ENCODE results near the gene KIF25. TPM values are rescaled to one million over a fixed set of nuclear protein-coding genes. Genes with fewer than 3 reads are reported as not detected.

The KIF25 gene
- 1 to 10 TPM in 3 of 12 donors, under 1 TPM in 7, not detected in 2; 0.21 to 1.2 (median 0.75) TPM for polyA plus RNA-seq (ENCODE audit: insufficient read length in 12 of 12)
- long read RNA-seq, donor 1: 0 reads
- long read RNA-seq, donor 2: 0 reads
- long read RNA-seq, donor 3: 0 reads
- long read RNA-seq, donor 4: 0 reads
- long read RNA-seq, donor 5: 0 reads
- long read RNA-seq, donor 6: 0 reads
- long read RNA-seq, donor 7: 0 reads
- long read RNA-seq, donor 8: 0 reads
- long read RNA-seq, donor 9: 0 reads
- long read RNA-seq, donor 10: 0 reads
- long read RNA-seq, donor 11: 0 reads

- no peak for DNase-seq
These were observed at the start of gene KIF25 for GRCh38 chr6:167997642-167998041. Gene KIF25 (plus strand): TSS chr6:167997671. CDS start chr6:168029586, 31,915 bp downstream.

- DNase-seq: no peak
These were observed 49.8 kb upstream of the KIF25 start for GRCh38 chr6:167947716-167948115.

- DNase-seq: no peak
These were observed 48.8 kb upstream of the KIF25 start for GRCh38 chr6:167948716-167949115.

GRCh38 chr6:167949121-167949684 is 48.3 kb upstream of the KIF25 start:
- DNase-seq: no peak

GRCh38 chr6:167951781-167952511 is 45.5 kb upstream of the KIF25 start:
- DNase-seq: no peak

GRCh38 chr6:167952512-167952859 is 45.0 kb upstream of the KIF25 start:
- DNase-seq: no peak

GRCh38 chr6:167953551-167953950 is 43.9 kb upstream of the KIF25 start:
- no peak for DNase-seq

GRCh38 chr6:167954151-167954550 is 43.3 kb upstream of the KIF25 start:
- DNase-seq: no peak

- DNase-seq: no peak
These were observed 41.0 kb upstream of the KIF25 start for GRCh38 chr6:167956491-167956890.

GRCh38 chr6:167956983-167957492 is 40.4 kb upstream of the KIF25 start:
- DNase-seq: no peak

GRCh38 chr6:167957626-167958025 is 39.8 kb upstream of the KIF25 start:
- DNase-seq: no peak

- DNase-seq: no peak
These were observed 36.9 kb upstream of the KIF25 start for GRCh38 chr6:167960579-167960978.

GRCh38 chr6:167962711-167963110 is 34.8 kb upstream of the KIF25 start:
- DNase-seq: no peak

- no peak for DNase-seq
These were observed 33.8 kb upstream of the KIF25 start for GRCh38 chr6:167963589-167964057.

- DNase-seq: no peak
These were observed 31.6 kb upstream of the KIF25 start for GRCh38 chr6:167965592-167966539.

- DNase-seq: no peak
These were observed 30.9 kb upstream of the KIF25 start for GRCh38 chr6:167966540-167966905.

GRCh38 chr6:167968091-167968490 is 29.4 kb upstream of the KIF25 start:
- DNase-seq: no peak

GRCh38 chr6:167970230-167970629 is 27.2 kb upstream of the KIF25 start:
- no peak for DNase-seq

- no peak for DNase-seq
These were observed 25.3 kb upstream of the KIF25 start for GRCh38 chr6:167972193-167972592.

- DNase-seq: no peak
These were observed 24.2 kb upstream of the KIF25 start for GRCh38 chr6:167973148-167973885.
